Measurements from ENCODE around the gene LTBP1. TPM values are rescaled to one million over a fixed set of nuclear protein-coding genes. Genes with fewer than 3 reads are reported as not detected.

The LTBP1 gene
- total RNA-seq, 1 experiment from 2014 or later, result 10.3 TPM

- no peaks in the 10 kb centered on the region for H3K27me3 ChIP-seq (ENCODE audit: insufficient read depth, low read depth)
- no peak overlapping the region for H3K27ac ChIP-seq
- no TSS peak for BruUV-seq (replicated peaks)
- H4K20me1 ChIP-seq (ENCODE audit: insufficient read depth), result no peaks in the 10 kb centered on the region
- H3K9me3 ChIP-seq (ENCODE audit: insufficient read depth, low read depth), result no peaks in the 10 kb centered on the region
- no peaks in the 10 kb centered on the region for H3K9me2 ChIP-seq (ENCODE audit: insufficient read depth)
- POLR2A ChIA-PET (ENCODE audit: unreplicated experiment), result no interaction called here
- DNase-seq, result no peak
- peaks cover 25% of the 10 kb centered on the region for H3K4me1 ChIP-seq (replicated peaks; ENCODE audit: insufficient read depth)
- no peak overlapping the region for H2AFZ ChIP-seq
- H3K4me2 ChIP-seq, result no peak overlapping the region
- no peaks in the 10 kb centered on the region for H3K79me2 ChIP-seq (ENCODE audit: low read depth)
- H3F3A ChIP-seq (ENCODE audit: insufficient read depth, low read depth), result peaks cover 7% of the 10 kb centered on the region; the same call in 1 of the 2 replicates
- no peak overlapping the region for H3K4me3 ChIP-seq
- no peak for TF ChIP-seq EZH2 (IDR thresholded peaks at IDR 0.05; ENCODE audit: low read depth)
- TF ChIP-seq, protein P1, sequence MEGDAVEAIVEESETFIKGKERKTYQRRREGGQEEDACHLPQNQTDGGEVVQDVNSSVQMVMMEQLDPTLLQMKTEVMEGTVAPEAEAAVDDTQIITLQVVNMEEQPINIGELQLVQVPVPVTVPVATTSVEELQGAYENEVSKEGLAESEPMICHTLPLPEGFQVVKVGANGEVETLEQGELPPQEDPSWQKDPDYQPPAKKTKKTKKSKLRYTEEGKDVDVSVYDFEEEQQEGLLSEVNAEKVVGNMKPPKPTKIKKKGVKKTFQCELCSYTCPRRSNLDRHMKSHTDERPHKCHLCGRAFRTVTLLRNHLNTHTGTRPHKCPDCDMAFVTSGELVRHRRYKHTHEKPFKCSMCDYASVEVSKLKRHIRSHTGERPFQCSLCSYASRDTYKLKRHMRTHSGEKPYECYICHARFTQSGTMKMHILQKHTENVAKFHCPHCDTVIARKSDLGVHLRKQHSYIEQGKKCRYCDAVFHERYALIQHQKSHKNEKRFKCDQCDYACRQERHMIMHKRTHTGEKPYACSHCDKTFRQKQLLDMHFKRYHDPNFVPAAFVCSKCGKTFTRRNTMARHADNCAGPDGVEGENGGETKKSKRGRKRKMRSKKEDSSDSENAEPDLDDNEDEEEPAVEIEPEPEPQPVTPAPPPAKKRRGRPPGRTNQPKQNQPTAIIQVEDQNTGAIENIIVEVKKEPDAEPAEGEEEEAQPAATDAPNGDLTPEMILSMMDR (conservative IDR thresholded peaks at IDR 0.05), result no peak
- no peaks in the 10 kb centered on the region for H3K36me3 ChIP-seq (ENCODE audit: low read depth)
- CTCF ChIA-PET, result no interaction called here
- intact Hi-C loops (cut with micrococcal nuclease; ENCODE audit: unreplicated experiment), result no loop called here
Measured at GRCh38 chr2:32933756-32934095, 13.0 kb upstream of the LTBP1 start.

GRCh38 chr2:32937602-32938448 is 8.9 kb upstream of the LTBP1 start:
- Histone ChIP-seq H3K9me3 (ENCODE audit: insufficient read depth, low read depth) (no peaks in the 10 kb centered on the region), H3F3A (ENCODE audit: insufficient read depth, low read depth) (peaks cover 7% of the 10 kb centered on the region; the same call in 1 of the 2 replicates), H3K27me3 (ENCODE audit: insufficient read depth, low read depth) (no peaks in the 10 kb centered on the region), H2AFZ (peak overlapping the region; percentile 35; the same call in 1 of the 2 replicates), H3K4me3 (peak overlapping the region; percentile 12; the same call in 1 of the 2 replicates), H3K36me3 (ENCODE audit: low read depth) (no peaks in the 10 kb centered on the region), H3K9me2 (ENCODE audit: insufficient read depth) (no peaks in the 10 kb centered on the region), H3K27ac (peak overlapping the region; percentile 34), H3K4me2 (peak overlapping the region; percentile 60), H4K20me1 (ENCODE audit: insufficient read depth) (no peaks in the 10 kb centered on the region), H3K79me2 (ENCODE audit: low read depth) (no peaks in the 10 kb centered on the region), H3K4me1 (replicated peaks; ENCODE audit: insufficient read depth) (peaks cover 26% of the 10 kb centered on the region)
- BruUV-seq (replicated peaks), result no TSS peak
- POLR2A ChIA-PET (ENCODE audit: unreplicated experiment), result no interaction called here
- intact Hi-C loops (cut with micrococcal nuclease; ENCODE audit: unreplicated experiment), result no loop called here
- CTCF ChIA-PET, result interaction anchor here (0.5 kb wide), 1 partner anchor 96 kb away, joined by 3 read pairs; no protein-coding TSS in a partner anchor
- peak; percentile 59 to 86 for DNase-seq
- no peak for TF ChIP-seq EZH2 (IDR thresholded peaks at IDR 0.05; ENCODE audit: low read depth)
- TF ChIP-seq, protein P1 (conservative IDR thresholded peaks at IDR 0.05), result no peak

- Histone ChIP-seq H3K4me1 (replicated peaks; ENCODE audit: insufficient read depth) (peaks cover 24% of the 10 kb centered on the region), H3K36me3 (ENCODE audit: low read depth) (no peaks in the 10 kb centered on the region), H3K4me3 (no peak overlapping the region), H4K20me1 (ENCODE audit: insufficient read depth) (no peaks in the 10 kb centered on the region), H3F3A (ENCODE audit: insufficient read depth, low read depth) (peaks cover 7% of the 10 kb centered on the region; the same call in 1 of the 2 replicates), H3K27me3 (ENCODE audit: insufficient read depth, low read depth) (no peaks in the 10 kb centered on the region), H3K4me2 (peak overlapping the region; percentile 60), H3K79me2 (ENCODE audit: low read depth) (no peaks in the 10 kb centered on the region), H3K9me2 (ENCODE audit: insufficient read depth) (no peaks in the 10 kb centered on the region), H3K27ac (peak overlapping the region; percentile 34; the same call in 1 of the 2 replicates), H3K9me3 (ENCODE audit: insufficient read depth, low read depth) (no peaks in the 10 kb centered on the region), H2AFZ (peak overlapping the region; percentile 35)
- intact Hi-C loops (cut with micrococcal nuclease; ENCODE audit: unreplicated experiment), result no loop called here
- TF ChIP-seq, protein P1 (conservative IDR thresholded peaks at IDR 0.05), result no peak
- TF ChIP-seq EZH2 (IDR thresholded peaks at IDR 0.05; ENCODE audit: low read depth), result no peak
- BruUV-seq (replicated peaks), result no TSS peak
- POLR2A ChIA-PET (ENCODE audit: unreplicated experiment), result no interaction called here
- DNase-seq, result no peak
- CTCF ChIA-PET, result no interaction called here
Measured at GRCh38 chr2:32938934-32939333, 7.8 kb upstream of the LTBP1 start.
